HG03565 (cell line): ENCODE results near the gene PCSK6.
"Not testable (repeated sequence)": the region's sequence is repeated elsewhere in the genome, so short reads cannot be mapped to it uniquely, and the experiment has no call there.

Experiments used
- ATAC-seq: cut with Tn5 transposase; IDR thresholded peaks from one replicate; pipeline ENCODE4 v1.9.1; 2021; ENCODE audit warnings: mild to moderate bottlenecking, moderate library complexity; ENCODE audit not compliant: unreplicated experiment

Gene PCSK6

GRCh38 chr15:101433396-101433795 is 56.1 kb downstream of the PCSK6 start:
- ATAC-seq: no peak

- no peak for ATAC-seq
Observed at GRCh38 chr15:101432982-101433381, 56.5 kb downstream of the PCSK6 start.

GRCh38 chr15:101431748-101432147 is 57.8 kb downstream of the PCSK6 start:
- no peak for ATAC-seq

- no peak for ATAC-seq
Observed at GRCh38 chr15:101431301-101431700, 58.2 kb downstream of the PCSK6 start.

GRCh38 chr15:101429646-101430045 is 59.9 kb downstream of the PCSK6 start:
- ATAC-seq: no peak

- no peak for ATAC-seq
Observed at GRCh38 chr15:101429191-101429590, 60.3 kb downstream of the PCSK6 start.

GRCh38 chr15:101428758-101429157 is 60.7 kb downstream of the PCSK6 start:
- no peak for ATAC-seq

GRCh38 chr15:101427606-101428487 is 61.7 kb downstream of the PCSK6 start:
- ATAC-seq: no peak

GRCh38 chr15:101426761-101427333 is 62.7 kb downstream of the PCSK6 start:
- no peak for ATAC-seq

- no peak for ATAC-seq
Observed at GRCh38 chr15:101425787-101426365, 63.6 kb downstream of the PCSK6 start.

- ATAC-seq: no peak
Observed at GRCh38 chr15:101424984-101425383, 64.5 kb downstream of the PCSK6 start.

- no peak for ATAC-seq
Observed at GRCh38 chr15:101420232-101420631, 69.3 kb downstream of the PCSK6 start.

- not testable (repeated sequence) for ATAC-seq
Observed at GRCh38 chr15:101416475-101416874, 73.0 kb downstream of the PCSK6 start.

- ATAC-seq: no peak
Observed at GRCh38 chr15:101413239-101413638, 76.3 kb downstream of the PCSK6 start.

- no peak for ATAC-seq
Observed at GRCh38 chr15:101411581-101411980, 77.9 kb downstream of the PCSK6 start.

- no peak for ATAC-seq
Observed at GRCh38 chr15:101411085-101411484, 78.4 kb downstream of the PCSK6 start.

- ATAC-seq: no peak
Observed at GRCh38 chr15:101410612-101411011, 78.9 kb downstream of the PCSK6 start.

GRCh38 chr15:101409621-101410020 is 79.9 kb downstream of the PCSK6 start:
- ATAC-seq: no peak

- ATAC-seq: no peak
Observed at GRCh38 chr15:101407966-101408775, 81.3 kb downstream of the PCSK6 start.

GRCh38 chr15:101407439-101407838 is 82.1 kb downstream of the PCSK6 start:
- peak; percentile 99 for ATAC-seq

GRCh38 chr15:101406526-101407195 is 82.8 kb downstream of the PCSK6 start:
- no peak for ATAC-seq
